Measurements from ENCODE around the gene COL5A1.

COL5A1 gene

GRCh38 chr9:134629061-134629585, 12.5 kb upstream of the COL5A1 start:
- H2BK15ac ChIP-seq (ENCODE audit: low read depth, poor library complexity, severe bottlenecking): peak overlapping the region; percentile 36
- no peak overlapping the region for H4K91ac ChIP-seq (ENCODE audit: low read length)
- no peak overlapping the region for H3K27ac ChIP-seq (ENCODE audit: low read length, poor library complexity, severe bottlenecking)
- no peak overlapping the region for H3K4me2 ChIP-seq (ENCODE audit: low read length, poor library complexity, severe bottlenecking)
- peak overlapping the region; percentile 19 for H4K8ac ChIP-seq (ENCODE audit: low read length)
- H2AFZ ChIP-seq (ENCODE audit: low read depth, low read length): no peak overlapping the region
- no peak overlapping the region for H3K4me3 ChIP-seq (ENCODE audit: insufficient read depth in 1 of 2, low read depth in 1 of 2, low read length in 2 of 2)
- no peak overlapping the region for H3K18ac ChIP-seq (ENCODE audit: low read depth in 1 of 2, low read length in 2 of 2)
- no peak overlapping the region for H2BK5ac ChIP-seq (ENCODE audit: low read depth, low read length, poor library complexity, severe bottlenecking)
- peaks cover 0 to 3% of the 10 kb centered on the region in 2 experiments for H3K27me3 ChIP-seq (ENCODE audit: control insufficient read depth in 1 of 2, insufficient read depth in 1 of 2, low read length in 2 of 2)
- no peak overlapping the region for H3K4ac ChIP-seq (ENCODE audit: low read depth in 1 of 2, low read length in 2 of 2)
- H2BK120ac ChIP-seq (ENCODE audit: low read depth, low read length): no peak overlapping the region
- no peak for DNase-seq
- peak overlapping the region in 1 of 2 experiments; percentile 64 for H3K14ac ChIP-seq (ENCODE audit: low read length in 2 of 2)
- peaks cover 0 to 3% of the 10 kb centered on the region in 2 experiments for H3K36me3 ChIP-seq (ENCODE audit: control insufficient read depth in 1 of 2, insufficient read depth in 2 of 2, low read depth in 1 of 2, low read length in 2 of 2)
- no peak overlapping the region for H2AK5ac ChIP-seq (ENCODE audit: low read length, severe bottlenecking)
- no peak overlapping the region for H3K9ac ChIP-seq (ENCODE audit: low read length)
- no peak overlapping the region for H3K23ac ChIP-seq (ENCODE audit: low read length in 2 of 2)
- no peaks in the 10 kb centered on the region for H3K79me1 ChIP-seq (replicated peaks; ENCODE audit: low read length, poor library complexity, severe bottlenecking)
- no peaks in the 10 kb centered on the region for H3K9me3 ChIP-seq (ENCODE audit: control insufficient read depth, low read length)
- peaks cover 27% of the 10 kb centered on the region for H3K4me1 ChIP-seq (ENCODE audit: control insufficient read depth, insufficient read depth, low read depth, low read length)
- 93% methylated on average over 21 of the region's 21 CpGs for WGBS
- peak overlapping the region; percentile 1 to 49 for H2BK12ac ChIP-seq (ENCODE audit: low read length in 2 of 2)

GRCh38 chr9:134629586-134630392, 11.8 kb upstream of the COL5A1 start:
- Histone ChIP-seq H3K4me2 (ENCODE audit: low read length, poor library complexity, severe bottlenecking) (no peak overlapping the region), H2BK15ac (ENCODE audit: low read depth, poor library complexity, severe bottlenecking) (peak overlapping the region; percentile 36), H2BK120ac (ENCODE audit: low read depth, low read length) (no peak overlapping the region), H4K8ac (ENCODE audit: low read length) (peak overlapping the region; percentile 19), H2AFZ (ENCODE audit: low read depth, low read length) (no peak overlapping the region), H2BK12ac (ENCODE audit: low read length in 2 of 2) (peak overlapping the region in 1 of 2 experiments; percentile 11), H3K9ac (ENCODE audit: low read length) (no peak overlapping the region), H2AK5ac (ENCODE audit: low read length, severe bottlenecking) (no peak overlapping the region), H3K4ac (ENCODE audit: low read depth in 1 of 2, low read length in 2 of 2) (no peak overlapping the region), H3K36me3 (ENCODE audit: control insufficient read depth in 1 of 2, insufficient read depth in 2 of 2, low read depth in 1 of 2, low read length in 2 of 2) (peaks cover 0 to 3% of the 10 kb centered on the region in 2 experiments), H3K27me3 (ENCODE audit: control insufficient read depth in 1 of 2, insufficient read depth in 1 of 2, low read length in 2 of 2) (peaks cover 0 to 10% of the 10 kb centered on the region in 2 experiments), H3K18ac (ENCODE audit: low read depth in 1 of 2, low read length in 2 of 2) (no peak overlapping the region), H3K79me1 (replicated peaks; ENCODE audit: low read length, poor library complexity, severe bottlenecking) (no peaks in the 10 kb centered on the region), H3K4me1 (ENCODE audit: control insufficient read depth, insufficient read depth, low read depth, low read length) (peaks cover 24% of the 10 kb centered on the region), H3K27ac (ENCODE audit: low read length, poor library complexity, severe bottlenecking) (no peak overlapping the region), H3K4me3 (ENCODE audit: insufficient read depth in 1 of 2, low read depth in 1 of 2, low read length in 2 of 2) (no peak overlapping the region), H3K14ac (ENCODE audit: low read length in 2 of 2) (no peak overlapping the region), H4K91ac (ENCODE audit: low read length) (peak overlapping the region; percentile 2), H3K23ac (ENCODE audit: low read length in 2 of 2) (no peak overlapping the region), H3K9me3 (ENCODE audit: control insufficient read depth, low read length) (no peaks in the 10 kb centered on the region), H2BK5ac (ENCODE audit: low read depth, low read length, poor library complexity, severe bottlenecking) (no peak overlapping the region)
- 97% methylated on average over 15 of the region's 16 CpGs for WGBS
- no peak for DNase-seq

GRCh38 chr9:134630393-134630790, 11.2 kb upstream of the COL5A1 start:
- no peak overlapping the region for H3K4ac ChIP-seq (ENCODE audit: low read depth in 1 of 2, low read length in 2 of 2)
- no peak overlapping the region for H3K14ac ChIP-seq (ENCODE audit: low read length in 2 of 2)
- no peak overlapping the region for H4K8ac ChIP-seq (ENCODE audit: low read length)
- H3K18ac ChIP-seq (ENCODE audit: low read depth in 1 of 2, low read length in 2 of 2): no peak overlapping the region
- DNase-seq: no peak
- H3K4me1 ChIP-seq (ENCODE audit: control insufficient read depth, insufficient read depth, low read depth, low read length): peaks cover 18% of the 10 kb centered on the region
- H2BK12ac ChIP-seq (ENCODE audit: low read length in 2 of 2): peak overlapping the region in 1 of 2 experiments; percentile 10
- peaks cover 0 to 12% of the 10 kb centered on the region in 2 experiments for H3K27me3 ChIP-seq (ENCODE audit: control insufficient read depth in 1 of 2, insufficient read depth in 1 of 2, low read length in 2 of 2)
- H3K9ac ChIP-seq (ENCODE audit: low read length): no peak overlapping the region
- no peak overlapping the region for H2BK120ac ChIP-seq (ENCODE audit: low read depth, low read length)
- peak overlapping the region; percentile 28 for H4K91ac ChIP-seq (ENCODE audit: low read length)
- H3K23ac ChIP-seq (ENCODE audit: low read length in 2 of 2): no peak overlapping the region
- H3K79me1 ChIP-seq (replicated peaks; ENCODE audit: low read length, poor library complexity, severe bottlenecking): no peaks in the 10 kb centered on the region
- WGBS: 96% methylated on average over 13 of the region's 13 CpGs
- H3K9me3 ChIP-seq (ENCODE audit: control insufficient read depth, low read length): no peaks in the 10 kb centered on the region
- peak overlapping the region; percentile 15 for H2BK15ac ChIP-seq (ENCODE audit: low read depth, poor library complexity, severe bottlenecking)
- no peak overlapping the region for H2AK5ac ChIP-seq (ENCODE audit: low read length, severe bottlenecking)
- H3K4me2 ChIP-seq (ENCODE audit: low read length, poor library complexity, severe bottlenecking): no peak overlapping the region
- peaks cover 0 to 3% of the 10 kb centered on the region in 2 experiments for H3K36me3 ChIP-seq (ENCODE audit: control insufficient read depth in 1 of 2, insufficient read depth in 2 of 2, low read depth in 1 of 2, low read length in 2 of 2)
- no peak overlapping the region for H2AFZ ChIP-seq (ENCODE audit: low read depth, low read length)
- no peak overlapping the region for H2BK5ac ChIP-seq (ENCODE audit: low read depth, low read length, poor library complexity, severe bottlenecking)
- no peak overlapping the region for H3K27ac ChIP-seq (ENCODE audit: low read length, poor library complexity, severe bottlenecking)
- H3K4me3 ChIP-seq (ENCODE audit: insufficient read depth in 1 of 2, low read depth in 1 of 2, low read length in 2 of 2): no peak overlapping the region

- 95% methylated on average over 8 of the region's 8 CpGs for WGBS
- Histone ChIP-seq H2AK5ac (ENCODE audit: low read length, severe bottlenecking) (no peak overlapping the region), H2BK5ac (ENCODE audit: low read depth, low read length, poor library complexity, severe bottlenecking) (no peak overlapping the region)
Observed at GRCh38 chr9:134630861-134631260, 10.7 kb upstream of the COL5A1 start.

More at GRCh38 chr9:134630861-134631260, 10.7 kb upstream of the COL5A1 start:
- H2BK120ac ChIP-seq (ENCODE audit: low read depth, low read length): no peak overlapping the region
- no peak overlapping the region for H3K18ac ChIP-seq (ENCODE audit: low read depth in 1 of 2, low read length in 2 of 2)
- H3K4me1 ChIP-seq (ENCODE audit: control insufficient read depth, insufficient read depth, low read depth, low read length): peaks cover 15% of the 10 kb centered on the region
- H4K91ac ChIP-seq (ENCODE audit: low read length): no peak overlapping the region
- H2BK15ac ChIP-seq (ENCODE audit: low read depth, poor library complexity, severe bottlenecking): peak overlapping the region; percentile 38
- no peak overlapping the region for H3K4ac ChIP-seq (ENCODE audit: low read depth in 1 of 2, low read length in 2 of 2)
- H3K23ac ChIP-seq (ENCODE audit: low read length in 2 of 2): no peak overlapping the region
- H2AFZ ChIP-seq (ENCODE audit: low read depth, low read length): no peak overlapping the region
- H3K4me3 ChIP-seq (ENCODE audit: insufficient read depth in 1 of 2, low read depth in 1 of 2, low read length in 2 of 2): no peak overlapping the region
- no peaks in the 10 kb centered on the region for H3K79me1 ChIP-seq (replicated peaks; ENCODE audit: low read length, poor library complexity, severe bottlenecking)
- H2BK12ac ChIP-seq (ENCODE audit: low read length in 2 of 2): no peak overlapping the region
- peaks cover 0 to 12% of the 10 kb centered on the region in 2 experiments for H3K27me3 ChIP-seq (ENCODE audit: control insufficient read depth in 1 of 2, insufficient read depth in 1 of 2, low read length in 2 of 2)
- H3K14ac ChIP-seq (ENCODE audit: low read length in 2 of 2): no peak overlapping the region
- no peak overlapping the region for H3K9ac ChIP-seq (ENCODE audit: low read length)
- no peak overlapping the region for H4K8ac ChIP-seq (ENCODE audit: low read length)
- H3K4me2 ChIP-seq (ENCODE audit: low read length, poor library complexity, severe bottlenecking): no peak overlapping the region
- no peak overlapping the region for H3K27ac ChIP-seq (ENCODE audit: low read length, poor library complexity, severe bottlenecking)
- DNase-seq: no peak
- H3K9me3 ChIP-seq (ENCODE audit: control insufficient read depth, low read length): no peaks in the 10 kb centered on the region
- H3K36me3 ChIP-seq (ENCODE audit: control insufficient read depth in 1 of 2, insufficient read depth in 2 of 2, low read depth in 1 of 2, low read length in 2 of 2): peaks cover 0 to 3% of the 10 kb centered on the region in 2 experiments

All from mesenchymal stem cell (in vitro differentiated cells and primary cell).